Adrenal gland (tissue), 12 donors: ENCODE measurements around the gene TECTB. TPM values are rescaled to one million over a fixed set of nuclear protein-coding genes. Genes with fewer than 3 reads are reported as not detected.
"Not testable (repeated sequence)": the region's sequence is repeated elsewhere in the genome, so short reads cannot be mapped to it uniquely, and the experiment has no call there.

Experiments
- DNase-seq, 7 donors: peaks; one replicate each; pipeline ENCODE4 v3.0.0-alpha.2; 2019 to 2020
- H3K27ac ChIP-seq, 5 donors: fragments of 200-600 bp; sonication (generic) in 4 of 5; 1 replicate in 3 of 5; 2 replicates in 2 of 5; pipeline versions ENCODE4 v1.5.1 to v1.8.0; 2016 to 2020; ENCODE audit warnings: mild to moderate bottlenecking in 1 of 5
- H3K27me3 ChIP-seq: fragments of 200-600 bp; 2 replicates; pipeline ENCODE4 v1.8.0; 2021
- H3K36me3 ChIP-seq, 2 donors: fragments of 200-600 bp; replicated peaks in 1 of 2; 1 replicate in 1 of 2; 2 replicates in 1 of 2; pipeline versions ENCODE4 v1.5.1 to v1.8.0; 2018 to 2022
- H3K4me1 ChIP-seq, 2 donors: fragments of 200-600 bp; replicated peaks in 1 of 2; 1 replicate in 1 of 2; 2 replicates in 1 of 2; pipeline versions ENCODE4 v1.5.1 to v1.8.0; 2018 to 2021
- H3K4me3 ChIP-seq, 4 donors: fragments of 200-600 bp; sonication (generic) in 3 of 4; one replicate each; pipeline ENCODE4 v1.5.1; 2016 to 2018
- H3K9me3 ChIP-seq, 3 donors: fragments of 200-600 bp; sonication (generic) in 1 of 3; replicated peaks in 1 of 3; 1 replicate in 2 of 3; 2 replicates in 1 of 3; pipeline versions ENCODE4 v1.5.1 to v1.8.0; 2016 to 2021
- CTCF ChIP-seq, 6 experiments: fragments of 450-650 bp in 4 of 6; fragments of 200-600 bp in 2 of 6; sonication (generic) in 1 of 6; IDR thresholded peaks; 1 replicate in 5 of 6; 2 replicates in 1 of 6; pipeline versions ENCODE4 v1.5.1 to v1.8.0; 2016 to 2021; ENCODE audit warnings: antibody characterized with exemption in 6 of 6, mild to moderate bottlenecking in 2 of 6, moderate library complexity in 1 of 6
- POLR2A ChIP-seq, 2 donors: fragments of 450-650 bp; IDR thresholded peaks; one replicate each; pipeline ENCODE4 v1.6.1; 2017; ENCODE audit warnings: antibody characterized with exemption in 2 of 2, mild to moderate bottlenecking in 2 of 2, moderate library complexity in 1 of 2
- WGBS, 4 donors: extraction: QIAGEN DNeasy Blood & Tissue Kit in 2 of 4; methylation state at CpG; one replicate each; pipeline versions ENCODE4 v1.1.5 to v1.1.7; 2013 to 2017; 5-methylcytosine and 5-hydroxymethylcytosine counted together
- intact Hi-C, 2 donors: fragments of 100-400 bp; cut with DNase I; formaldehyde crosslinking; loops; one replicate each; pipeline versions ENCODE4 v1.14.1 to v1.15.0; 2022 to 2023
- polyA plus RNA-seq, 3 donors: library from polyadenylated mRNA; stranded (reverse); fragments of 200-250 nt in 2 of 3; fragments of 350-450 nt in 1 of 3; fragmentation: Illumina TruSeq in 1 of 3; extraction: RNeasy Lipid Tissue Mini Kit (QIAGEN cat#74804) in 1 of 3; gene quantifications; one replicate each; pipeline ENCODE4 v1.2.3, GENCODE V29; 2013 to 2014
- total RNA-seq, 9 donors: library from RNA; depleted of rRNA in 4 of 9; stranded (reverse); fragments of >200 nt in 4 of 9; fragments of 120-200 nt in 1 of 9; fragmentation: NEBNext Ultra II Directional in 1 of 9; extraction: Animal tissue kit (Norgen Biotek cat#: 25700) in 1 of 9; gene quantifications; one replicate each; pipeline versions ENCODE4 v1.1.0 to v1.2.4, GENCODE V29; 2013 to 2023
- donor health status: healthy with polysubstance abuse.
- donor health status: Bipolar disorder and iron deficiency.
- donor health status: DM: yes; HTN: yes; CAD: no.
- donor health status: DM: no; HTN: no; CAD: no.
- donor health status: DM: no; HTN: no; CAD: no.
- donor health status: DM: yes; HTN: yes; CAD: no.

Gene TECTB
- total and polyA plus RNA-seq, 12 donors, result not detected

GRCh38 chr10:112249722-112250121 is 33.5 kb upstream of the TECTB start:
- DNase-seq, result no peak
- WGBS, 4 donors, result 90 to 100% (median 95%) methylated on average over 2 of the region's 2 CpGs
- no peaks in the 10 kb centered on the region for H3K27me3 ChIP-seq
- H3K36me3 ChIP-seq, result no peaks in the 10 kb centered on the region
- no peaks in the 10 kb centered on the region for H3K9me3 ChIP-seq
- no peak for TF ChIP-seq CTCF (IDR thresholded peaks at IDR 0.05)
- H3K4me3 ChIP-seq, result no peak overlapping the region
- H3K4me1 ChIP-seq, result no peaks in the 10 kb centered on the region
- no peak overlapping the region for H3K27ac ChIP-seq
- intact Hi-C loops, result no loop called here

DNA sequence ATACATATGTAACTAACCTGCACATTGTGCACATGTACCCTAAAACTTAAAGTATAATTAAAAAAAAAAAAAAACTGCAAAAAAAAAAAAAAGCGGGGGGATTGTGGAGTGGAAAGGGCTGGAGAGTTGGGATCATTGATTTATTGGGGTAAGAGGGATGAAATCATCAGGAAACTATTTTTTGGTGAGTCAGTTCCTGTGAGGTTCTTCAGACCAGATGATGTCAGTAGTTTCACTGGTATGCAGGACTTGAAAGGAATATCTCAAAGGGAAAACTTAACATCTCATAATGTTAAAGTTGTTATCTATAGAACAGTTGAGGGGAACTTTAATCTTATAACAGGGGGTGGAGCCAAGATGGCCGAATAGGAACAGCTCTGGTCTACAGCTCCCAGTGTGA is 32.6 kb upstream of the TECTB start:
- H3K4me1 ChIP-seq, result no peaks in the 10 kb centered on the region
- 66 to 92% (median 79%) methylated on average over 2 of the region's 2 CpGs for WGBS, 4 donors
- intact Hi-C loops, result no loop called here

GRCh38 chr10:112251238-112251637 is 32.0 kb upstream of the TECTB start:
- H3K9me3 ChIP-seq, DNase-seq, H3K36me3 ChIP-seq, H3K27ac ChIP-seq, intact Hi-C loops, H3K27me3 ChIP-seq, H3K4me3 ChIP-seq, H3K4me1 ChIP-seq: not testable (repeated sequence)
- WGBS, 4 donors, result 78 to 90% (median 82%) methylated on average over 2 to 9 of the region's 9 CpGs; no CpG with 5 or more reads in 1 of the 4 donors

More for the DNA sequence above, 32.6 kb upstream of the TECTB start:
- no peaks in the 10 kb centered on the region for H3K36me3 ChIP-seq
- H3K27ac ChIP-seq, result no peak overlapping the region
- no peak for DNase-seq
- no peaks in the 10 kb centered on the region for H3K9me3 ChIP-seq
- no peak overlapping the region for H3K4me3 ChIP-seq
- no peaks in the 10 kb centered on the region for H3K27me3 ChIP-seq
- TF ChIP-seq POLR2A (IDR thresholded peaks at IDR 0.05), result no peak

DNA sequence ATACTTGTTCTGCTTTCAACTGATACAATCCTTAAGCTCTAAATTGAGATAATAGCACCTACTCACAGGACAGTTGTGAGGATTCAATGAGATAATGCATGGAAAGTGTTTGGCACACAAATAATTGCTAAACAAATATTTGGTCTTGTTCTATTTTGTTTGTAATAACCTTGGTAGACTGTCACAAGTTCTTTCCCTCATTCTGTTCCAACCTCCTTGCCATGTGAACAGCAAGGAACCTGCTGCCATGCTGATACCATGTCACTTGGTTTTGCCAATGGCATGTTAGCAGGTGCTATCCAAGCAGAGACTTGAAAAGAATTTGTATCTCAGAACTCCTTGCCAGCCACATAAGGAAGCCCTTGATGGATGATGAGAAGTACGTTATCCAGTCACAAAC is 24.8 kb upstream of the TECTB start:
- WGBS, 4 donors, result 55 to 77% (median 66%) methylated on average over 1 of the region's 1 CpG
- no peak overlapping the region for H3K4me3 ChIP-seq
- H3K27me3 ChIP-seq, result no peaks in the 10 kb centered on the region
- H3K4me1 ChIP-seq, result no peaks in the 10 kb centered on the region
- peaks cover 0 to 4% (median 0%) of the 10 kb centered on the region in 3 donors for H3K9me3 ChIP-seq
- no peak overlapping the region for H3K27ac ChIP-seq
- no peaks in the 10 kb centered on the region for H3K36me3 ChIP-seq
- no peak for TF ChIP-seq POLR2A (IDR thresholded peaks at IDR 0.05)
- no peak for TF ChIP-seq CTCF (IDR thresholded peaks at IDR 0.05)
- DNase-seq, result no peak
- intact Hi-C loops, result no loop called here

DNA sequence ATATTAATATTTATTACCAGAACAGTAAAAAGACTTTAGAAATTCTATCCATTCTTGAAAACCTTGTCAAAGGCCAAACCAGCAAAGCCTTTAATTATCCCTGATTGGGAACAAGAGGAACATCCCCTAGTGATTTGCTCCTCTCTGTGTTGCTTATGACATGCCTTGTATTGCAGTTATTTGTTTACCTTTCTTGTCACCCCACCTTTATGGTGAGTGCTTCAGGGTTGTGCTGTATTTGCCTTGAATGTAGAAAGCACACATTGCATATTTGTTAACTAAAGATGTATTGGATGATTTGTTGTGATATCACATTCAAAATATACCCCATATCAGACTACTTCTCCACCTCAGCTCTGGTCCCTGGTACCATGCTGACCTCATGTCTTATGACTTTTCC is 23.5 kb upstream of the TECTB start:
- no peaks in the 10 kb centered on the region for H3K4me1 ChIP-seq
- H3K27ac ChIP-seq, result no peak overlapping the region
- no peak overlapping the region for H3K4me3 ChIP-seq
- H3K36me3 ChIP-seq, result no peaks in the 10 kb centered on the region
- intact Hi-C loops, result no loop called here
- no peak for DNase-seq
- peaks cover 0 to 4% (median 0%) of the 10 kb centered on the region in 3 donors for H3K9me3 ChIP-seq
- H3K27me3 ChIP-seq, result no peaks in the 10 kb centered on the region
- TF ChIP-seq POLR2A (IDR thresholded peaks at IDR 0.05) (no peak), CTCF (IDR thresholded peaks at IDR 0.05) (no peak)
